OCI-LY7 (cell line): ENCODE measurements around the gene SPOCK1. TPM values are rescaled to one million over a fixed set of nuclear protein-coding genes. Genes with fewer than 3 reads are reported as not detected.

Source experiments
- BruUV-seq: library from RNA; stranded (reverse); fragments of 400-500 nt; replicated peaks from 2 replicates; lab custom pipeline; 2021; lab: Mats Ljungman, UMichigan
- CTCF ChIA-PET: fragments of 300-600 bp; sonication (Branson Sonifier 250); formaldehyde crosslinking; loops from one replicate; lab custom pipeline; 2022; ENCODE audit warnings: antibody characterized with exemption; ENCODE audit not compliant: unreplicated experiment; lab: Charles Lee
- POLR2A ChIA-PET: fragments of 300-600 bp; sonication (Branson Sonifier 250); formaldehyde crosslinking; loops from one replicate; lab custom pipeline; 2022; ENCODE audit warnings: antibody characterized with exemption; lab: Charles Lee
- DNase-seq: peaks from one replicate; pipeline ENCODE4 v3.0.0-alpha.2; 2015; ENCODE audit warnings: low spot score
- H2AFZ ChIP-seq: fragments of 200-600 bp; sonication (generic), shearing (Covaris generic); 2 replicates; pipeline ENCODE4 v1.6.1; 2014; ENCODE audit warnings: mild to moderate bottlenecking, antibody characterized with exemption, low read length, moderate library complexity
- H3K27ac ChIP-seq: fragments of 200-600 bp; sonication (generic); 2 replicates; pipeline ENCODE4 v1.5.1; 2014; ENCODE audit warnings: mixed run types, low read depth, mild to moderate bottlenecking, moderate library complexity, low read length, inconsistent platforms; ENCODE audit not compliant: poor library complexity, severe bottlenecking
- H3K36me3 ChIP-seq: fragments of 200-600 bp; sonication (generic); 2 replicates; pipeline ENCODE4 v1.6.1; 2014; ENCODE audit warnings: mild to moderate bottlenecking, antibody characterized with exemption, low read length, moderate library complexity, mixed read lengths; ENCODE audit not compliant: insufficient read depth
- H3K4me1 ChIP-seq: fragments of 200-600 bp; sonication (generic); 2 replicates; pipeline ENCODE4 v1.5.1; 2014; ENCODE audit warnings: mild to moderate bottlenecking, low read length; ENCODE audit not compliant: insufficient read depth, poor library complexity, severe bottlenecking
- H3K4me2 ChIP-seq: fragments of 200-600 bp; sonication (generic); 2 replicates; pipeline ENCODE4 v1.6.1; 2014; ENCODE audit warnings: mild to moderate bottlenecking, low read length
- H3K4me3 ChIP-seq: fragments of 200-600 bp; sonication (generic); 2 replicates; pipeline ENCODE4 v1.5.1; 2014; ENCODE audit warnings: mild to moderate bottlenecking, low read depth, low read length; ENCODE audit not compliant: poor library complexity, severe bottlenecking
- H3K79me2 ChIP-seq: fragments of 200-600 bp; sonication (generic); 2 replicates; pipeline ENCODE4 v1.6.1; 2016; ENCODE audit warnings: low read depth, mild to moderate bottlenecking, low read length, moderate library complexity, mixed read lengths; ENCODE audit not compliant: insufficient read depth
- H3K9me2 ChIP-seq: fragments of 200-600 bp; sonication (generic); 2 replicates; pipeline ENCODE4 v1.6.1; 2016; ENCODE audit warnings: mild to moderate bottlenecking, low read length, mixed read lengths; ENCODE audit not compliant: insufficient read depth
- H3K9me3 ChIP-seq: fragments of 200-600 bp; sonication (generic); 2 replicates; pipeline ENCODE4 v1.6.1; 2014; ENCODE audit warnings: mild to moderate bottlenecking, mixed run types, low read length, mixed read lengths
- H4K20me1 ChIP-seq: fragments of 200-600 bp; sonication (generic); 2 replicates; pipeline ENCODE4 v1.6.1; 2014; ENCODE audit warnings: mild to moderate bottlenecking, antibody characterized with exemption, low read length, moderate library complexity, mixed read lengths; ENCODE audit not compliant: insufficient read depth
- EZH2phosphoT487 ChIP-seq: fragments of 200-600 bp; sonication (generic); IDR thresholded peaks from 2 replicates; pipeline ENCODE4 v1.6.1; 2018; ENCODE audit warnings: low read depth, borderline replicate concordance, mild to moderate bottlenecking, mixed run types, antibody characterized with exemption, low read length, moderate library complexity, mixed read lengths
- intact Hi-C: fragments of 100-400 bp; cut with micrococcal nuclease; formaldehyde crosslinking; loops from one replicate; pipeline ENCODE4 v1.10.0; 2022; ENCODE audit not compliant: unreplicated experiment
- total RNA-seq, 2 experiments: library from RNA; depleted of rRNA in 1 of 2; stranded (reverse); fragments of >200 nt in 1 of 2; shearing (Covaris generic) in 1 of 2; gene quantifications; 2 replicates each; pipeline ENCODE4 v1.2.3, GENCODE V29; 2014 to 2022
- TF ChIP-seq, protein P1 (sequence below): fragments of 200-600 bp; sonication (generic); conservative IDR thresholded peaks from 2 replicates; pipeline ENCODE4 v1.5.1; 2014; ENCODE audit warnings: mild to moderate bottlenecking, antibody characterized with exemption, low read length, moderate library complexity, mixed read lengths

SPOCK1 gene
- total RNA-seq, 2 experiments from 2014 or later = 0.29 to 1.5 TPM

DNA sequence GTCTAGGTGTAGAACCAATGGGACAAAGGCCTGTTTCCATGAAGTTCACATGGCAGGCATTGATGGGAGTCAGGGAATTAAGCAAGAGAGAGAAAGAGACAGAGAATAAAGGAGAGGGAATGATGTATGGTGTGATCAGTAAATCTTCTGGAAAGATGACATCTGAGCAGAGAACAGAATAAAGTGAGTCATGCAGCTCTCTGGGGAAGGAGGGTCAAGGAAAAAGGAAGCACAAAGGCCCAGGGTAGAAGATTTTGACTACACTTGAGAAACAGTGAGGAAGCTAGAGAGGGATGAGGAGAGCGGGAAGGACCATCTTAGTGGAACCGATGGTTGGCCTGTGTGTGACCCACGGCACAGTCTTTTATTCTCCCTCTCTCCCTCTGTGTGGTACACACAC is 425.9 kb downstream of the SPOCK1 start:
- no peaks in the 10 kb centered on the region for H3K79me2 ChIP-seq
- peak overlapping the region; percentile 100 for H3K27ac ChIP-seq
- peaks cover 94% of the 10 kb centered on the region for H3K4me1 ChIP-seq
- H3K9me3 ChIP-seq = peaks cover 9% of the 10 kb centered on the region; the same call in 1 of the 2 replicates
- peaks cover 7% of the 10 kb centered on the region for H3K36me3 ChIP-seq
- TSS peak; percentile 98 for BruUV-seq
- no peaks in the 10 kb centered on the region for H4K20me1 ChIP-seq
- H3K9me2 ChIP-seq = no peaks in the 10 kb centered on the region
- ChIA-PET CTCF (interaction anchor here (1.5 kb wide), 1 partner anchor 10 kb away, joined by 4 read pairs; no protein-coding TSS in a partner anchor), POLR2A (interaction anchor here (0.6 to 8.4 kb wide), 8 partner anchors 8 to 49 kb away, joined by 3 to 126 read pairs (median 4); no protein-coding TSS in a partner anchor)
- TF ChIP-seq, protein P1, sequence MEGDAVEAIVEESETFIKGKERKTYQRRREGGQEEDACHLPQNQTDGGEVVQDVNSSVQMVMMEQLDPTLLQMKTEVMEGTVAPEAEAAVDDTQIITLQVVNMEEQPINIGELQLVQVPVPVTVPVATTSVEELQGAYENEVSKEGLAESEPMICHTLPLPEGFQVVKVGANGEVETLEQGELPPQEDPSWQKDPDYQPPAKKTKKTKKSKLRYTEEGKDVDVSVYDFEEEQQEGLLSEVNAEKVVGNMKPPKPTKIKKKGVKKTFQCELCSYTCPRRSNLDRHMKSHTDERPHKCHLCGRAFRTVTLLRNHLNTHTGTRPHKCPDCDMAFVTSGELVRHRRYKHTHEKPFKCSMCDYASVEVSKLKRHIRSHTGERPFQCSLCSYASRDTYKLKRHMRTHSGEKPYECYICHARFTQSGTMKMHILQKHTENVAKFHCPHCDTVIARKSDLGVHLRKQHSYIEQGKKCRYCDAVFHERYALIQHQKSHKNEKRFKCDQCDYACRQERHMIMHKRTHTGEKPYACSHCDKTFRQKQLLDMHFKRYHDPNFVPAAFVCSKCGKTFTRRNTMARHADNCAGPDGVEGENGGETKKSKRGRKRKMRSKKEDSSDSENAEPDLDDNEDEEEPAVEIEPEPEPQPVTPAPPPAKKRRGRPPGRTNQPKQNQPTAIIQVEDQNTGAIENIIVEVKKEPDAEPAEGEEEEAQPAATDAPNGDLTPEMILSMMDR = no peak
- peak overlapping the region; percentile 74 for H3K4me2 ChIP-seq
- no peak for DNase-seq
- peak overlapping the region; percentile 45 for H3K4me3 ChIP-seq
- peak overlapping the region; percentile 64; the same call in 1 of the 2 replicates for H2AFZ ChIP-seq
- intact Hi-C loops = loop anchor here (10.0 kb wide), 2 partner anchors 268 to 908 kb away; no protein-coding TSS in a partner anchor

DNA sequence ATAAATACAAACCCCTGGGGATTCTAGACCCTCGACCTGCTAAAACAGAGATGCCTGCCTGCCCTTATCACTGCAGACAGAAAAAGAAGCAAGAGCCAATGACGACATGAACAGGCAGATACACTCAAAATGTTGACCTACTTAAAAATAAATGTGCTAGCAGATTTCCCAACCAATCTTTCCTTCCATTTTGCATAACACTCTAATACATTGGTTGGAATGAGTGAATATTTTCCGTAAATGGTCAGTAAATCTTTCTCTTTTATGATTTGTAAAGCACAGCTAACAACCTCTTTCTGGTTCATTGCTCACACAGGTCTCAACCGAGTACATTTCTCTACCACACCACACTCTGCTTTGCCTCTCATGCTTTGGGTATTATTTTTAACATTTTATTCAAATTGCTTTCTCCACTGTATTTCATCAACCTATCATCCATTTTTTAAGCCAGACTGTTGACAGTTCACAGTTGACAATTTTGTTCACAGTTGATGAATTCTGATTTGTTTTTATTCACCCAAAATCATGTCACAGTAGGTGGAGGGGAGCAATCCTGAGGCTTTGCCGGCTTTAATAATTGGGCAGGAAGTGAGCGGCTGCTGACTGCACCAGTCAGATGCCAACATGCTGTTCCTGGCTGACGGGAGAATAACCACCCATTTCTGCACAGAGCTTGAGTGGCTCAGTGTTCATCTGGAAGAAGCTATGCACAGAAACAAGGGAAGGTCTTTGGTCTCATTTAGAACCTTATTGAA is 426.6 kb downstream of the SPOCK1 start:
- DNase-seq = peak; percentile 87
- Histone ChIP-seq H3K36me3 (peaks cover 7% of the 10 kb centered on the region), H3K4me1 (peaks cover 89% of the 10 kb centered on the region), H3K79me2 (no peaks in the 10 kb centered on the region), H4K20me1 (no peaks in the 10 kb centered on the region), H2AFZ (peak overlapping the region; percentile 64), H3K9me2 (no peaks in the 10 kb centered on the region), H3K4me3 (peak overlapping the region; percentile 45), H3K27ac (peak overlapping the region; percentile 100), H3K9me3 (peaks cover 9% of the 10 kb centered on the region; the same call in 1 of the 2 replicates), H3K4me2 (peak overlapping the region; percentile 74)
- BruUV-seq = no TSS peak
- TF ChIP-seq EZH2phosphoT487 = no peak
- TF ChIP-seq, protein P1 = no peak
- intact Hi-C loops = loop anchor here (10.0 kb wide), 2 partner anchors 268 to 908 kb away; no protein-coding TSS in a partner anchor
- ChIA-PET CTCF (interaction anchor here (1.5 kb wide), 1 partner anchor 10 kb away, joined by 4 read pairs; no protein-coding TSS in a partner anchor), POLR2A (interaction anchor here (1.1 to 8.4 kb wide), 5 partner anchors 10 to 49 kb away, joined by 3 to 126 read pairs (median 7); no protein-coding TSS in a partner anchor)
